ENCODE measurements around the gene PSMA2. TPM values are rescaled to one million over a fixed set of nuclear protein-coding genes. Genes with fewer than 3 reads are reported as not detected.

Gene PSMA2
- total and polyA plus RNA-seq, 2 donors (not counting 3 experiments of a cell fraction or from before 2014, with no cell fraction given): 107 to 118 TPM

DNA sequence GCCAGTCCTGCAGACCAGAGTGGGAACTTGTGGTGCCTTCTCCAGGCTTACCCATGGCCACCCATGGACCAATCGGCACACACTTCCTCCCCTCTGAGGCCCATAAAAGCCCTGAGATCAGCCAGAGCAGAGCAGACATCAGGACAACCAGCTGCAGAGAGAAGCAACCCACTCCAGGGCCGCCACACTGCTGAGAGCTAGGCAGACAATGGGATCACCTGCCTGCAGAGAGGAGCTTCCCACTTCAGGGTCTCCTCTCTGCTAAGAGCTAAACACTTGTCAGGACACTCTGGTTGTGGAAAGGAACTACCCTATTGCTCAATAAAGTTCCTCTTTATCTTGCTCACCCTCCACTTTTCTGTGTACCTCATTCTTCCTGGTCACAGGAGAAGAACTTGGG lies 54.1 kb downstream of the PSMA2 start:
- no peak overlapping the region for H3K9ac ChIP-seq (replicated peaks; ENCODE audit: extremely low read depth, insufficient read depth, low read length)
- BruUV-seq (replicated peaks): no TSS peak
- TF ChIP-seq, protein P1, sequence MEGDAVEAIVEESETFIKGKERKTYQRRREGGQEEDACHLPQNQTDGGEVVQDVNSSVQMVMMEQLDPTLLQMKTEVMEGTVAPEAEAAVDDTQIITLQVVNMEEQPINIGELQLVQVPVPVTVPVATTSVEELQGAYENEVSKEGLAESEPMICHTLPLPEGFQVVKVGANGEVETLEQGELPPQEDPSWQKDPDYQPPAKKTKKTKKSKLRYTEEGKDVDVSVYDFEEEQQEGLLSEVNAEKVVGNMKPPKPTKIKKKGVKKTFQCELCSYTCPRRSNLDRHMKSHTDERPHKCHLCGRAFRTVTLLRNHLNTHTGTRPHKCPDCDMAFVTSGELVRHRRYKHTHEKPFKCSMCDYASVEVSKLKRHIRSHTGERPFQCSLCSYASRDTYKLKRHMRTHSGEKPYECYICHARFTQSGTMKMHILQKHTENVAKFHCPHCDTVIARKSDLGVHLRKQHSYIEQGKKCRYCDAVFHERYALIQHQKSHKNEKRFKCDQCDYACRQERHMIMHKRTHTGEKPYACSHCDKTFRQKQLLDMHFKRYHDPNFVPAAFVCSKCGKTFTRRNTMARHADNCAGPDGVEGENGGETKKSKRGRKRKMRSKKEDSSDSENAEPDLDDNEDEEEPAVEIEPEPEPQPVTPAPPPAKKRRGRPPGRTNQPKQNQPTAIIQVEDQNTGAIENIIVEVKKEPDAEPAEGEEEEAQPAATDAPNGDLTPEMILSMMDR (IDR thresholded peaks at IDR 0.05; ENCODE audit: extremely low read depth in 1 of 2, insufficient read depth in 1 of 2, low read depth in 1 of 2, low read length in 2 of 2): no peak
- TF ChIP-seq POLR2A (IDR thresholded peaks at IDR 0.05; ENCODE audit: low read depth, low read length) (no peak), EZH2 (IDR thresholded peaks at IDR 0.05; ENCODE audit: borderline replicate concordance, low read depth, low read length, severe bottlenecking) (no peak), JUN (IDR thresholded peaks at IDR 0.05; ENCODE audit: borderline replicate concordance, insufficient read depth, insufficient read length, low read depth) (no peak), FOS (IDR thresholded peaks at IDR 0.05; ENCODE audit: borderline replicate concordance, insufficient read depth, low read length) (no peak), GATA2 (IDR thresholded peaks at IDR 0.05; ENCODE audit: insufficient read depth, insufficient read length, low read depth, low read length) (no peak), MYC (IDR thresholded peaks at IDR 0.05; ENCODE audit: low read depth, low read length) (no peak), POLR2AphosphoS5 (IDR thresholded peaks at IDR 0.05; ENCODE audit: insufficient read depth, low read depth, low read length) (no peak)
- TF ChIP-seq, protein P2, sequence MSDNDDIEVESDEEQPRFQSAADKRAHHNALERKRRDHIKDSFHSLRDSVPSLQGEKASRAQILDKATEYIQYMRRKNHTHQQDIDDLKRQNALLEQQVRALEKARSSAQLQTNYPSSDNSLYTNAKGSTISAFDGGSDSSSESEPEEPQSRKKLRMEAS (IDR thresholded peaks at IDR 0.05; ENCODE audit: insufficient read depth, insufficient read length): no peak
- POLR2A ChIA-PET: no interaction called here
- dilution Hi-C loops (cut with MboI; ENCODE audit: extremely low pct_ligation_motif_present, low sequenced_read_pairs) (no loop called here), intact Hi-C loops (cut with micrococcal nuclease) (no loop called here)
- no peak for FAIRE-seq
- CTCF ChIA-PET: interaction anchor here (1.6 to 6.2 kb wide), 5 partner anchors 9 to 934 kb away, joined by 5 to 354 read pairs (median 15); no protein-coding TSS in a partner anchor
- no peak overlapping the region for H3K4me3 ChIP-seq (replicated peaks in 1 of 3; ENCODE audit: insufficient read depth in 1 of 3, low read depth in 1 of 3, low read length in 3 of 3)
- H3K27me3 ChIP-seq (ENCODE audit: control insufficient read depth in 2 of 2, insufficient read depth in 2 of 2, low read length in 2 of 2): peaks cover 3 to 6% of the 10 kb centered on the region in 2 experiments
- no peaks in the 10 kb centered on the region for H3K9me1 ChIP-seq (replicated peaks; ENCODE audit: control insufficient read depth, extremely low read depth, insufficient read depth, low read length)
- no peaks in the 10 kb centered on the region for H3K79me2 ChIP-seq (ENCODE audit: control insufficient read depth, insufficient read depth, low read length)
- DNase-seq (ENCODE audit: low read depth, low spot score): no peak
- H3K27ac ChIP-seq (ENCODE audit: insufficient read depth, low read depth, low read length): no peak overlapping the region
- H3K4me2 ChIP-seq (ENCODE audit: insufficient read depth, low read length): no peak overlapping the region
- H3K4me1 ChIP-seq (ENCODE audit: control insufficient read depth, extremely low read depth, insufficient read depth, low read length): no peaks in the 10 kb centered on the region
- H3K36me3 ChIP-seq (ENCODE audit: control insufficient read depth in 2 of 2, extremely low read depth in 1 of 2, insufficient read depth in 2 of 2, low read length in 2 of 2): no peaks in the 10 kb centered on the region
- no peak overlapping the region for H2AFZ ChIP-seq (ENCODE audit: low read depth, low read length)
- H3K9me3 ChIP-seq (replicated peaks; ENCODE audit: control insufficient read depth, insufficient read depth, low read length): no peaks in the 10 kb centered on the region
- no peaks in the 10 kb centered on the region for H4K20me1 ChIP-seq (replicated peaks; ENCODE audit: control insufficient read depth, extremely low read depth, insufficient read depth, low read length)
